Small intestine (tissue), 7 donors: ENCODE measurements around the gene TRAPPC8. TPM values are rescaled to one million over a fixed set of nuclear protein-coding genes. Genes with fewer than 3 reads are reported as not detected.
A peak's percentile ranks its signal among the peaks of the same experiment; 100 is the strongest.
"Not testable (repeated sequence)": the region's sequence is repeated elsewhere in the genome, so short reads cannot be mapped to it uniquely, and the experiment has no call there.

ENCODE experiments used
- DNase-seq, 2 donors: peaks; one replicate each; pipeline versions ENCODE4 v3.0.0 to v3.0.0-alpha.2; 2013
- FAIRE-seq: peaks from 2 replicates; lab custom pipeline; 2012; peaks lifted over from hg19 to GRCh38; lab: Jason Lieb, UNC
- H3K27ac ChIP-seq, 3 donors: one replicate each; pipeline ENCODE4 v1.5.1; 2013; ENCODE audit warnings: low read length in 2 of 3, mild to moderate bottlenecking in 2 of 3, control low read depth in 1 of 3, inconsistent platforms in 1 of 3, low read depth in 1 of 3, moderate library complexity in 1 of 3
- H3K27me3 ChIP-seq, 3 donors: one replicate each; pipeline ENCODE4 v1.6.1; 2013; ENCODE audit warnings: low read length in 3 of 3, inconsistent platforms in 1 of 3; ENCODE audit not compliant: control insufficient read depth in 3 of 3, insufficient read depth in 3 of 3
- H3K36me3 ChIP-seq, 3 donors: one replicate each; pipeline ENCODE4 v1.6.1; 2013; ENCODE audit warnings: low read length in 3 of 3, inconsistent platforms in 1 of 3, low read depth in 1 of 3, mild to moderate bottlenecking in 1 of 3, moderate library complexity in 1 of 3; ENCODE audit not compliant: control insufficient read depth in 3 of 3, insufficient read depth in 2 of 3
- H3K4me1 ChIP-seq, 3 donors: one replicate each; pipeline ENCODE4 v1.6.1; 2013; ENCODE audit warnings: low read length in 2 of 3, inconsistent platforms in 1 of 3, low read depth in 1 of 3, mild to moderate bottlenecking in 1 of 3, moderate library complexity in 1 of 3; ENCODE audit not compliant: control insufficient read depth in 3 of 3, insufficient read depth in 2 of 3
- H3K4me3 ChIP-seq, 3 donors: one replicate each; pipeline ENCODE4 v1.5.1; 2013; ENCODE audit warnings: low read length in 3 of 3, control low read depth in 1 of 3, inconsistent platforms in 1 of 3, low read depth in 1 of 3, mild to moderate bottlenecking in 1 of 3, moderate library complexity in 1 of 3
- H3K9me3 ChIP-seq, 2 donors: one replicate each; pipeline ENCODE4 v1.6.1; 2013; ENCODE audit warnings: low read depth in 1 of 2, low read length in 1 of 2; ENCODE audit not compliant: control insufficient read depth in 2 of 2, insufficient read depth in 1 of 2
- WGBS, 3 donors: extraction: QIAGEN DNeasy Blood & Tissue Kit; methylation state at CpG; one replicate each; pipeline ENCODE4 v1.1.7; 2013; 5-methylcytosine and 5-hydroxymethylcytosine counted together
- polyA plus RNA-seq, 4 donors: library from polyadenylated mRNA; stranded (reverse) in 3 of 4; unstranded in 1 of 4; fragments of 200-250 nt in 3 of 4; fragments of 120-200 nt in 1 of 4; gene quantifications; one replicate each; pipeline versions ENCODE4 v1.2.1 to v1.2.3, GENCODE V29; 2013
- donor health status: healthy with polysubstance abuse.
- donor health status: control.
- donor health status: control.
- donor health status: Bipolar disorder and iron deficiency.
- donor health status: healthy.

The TRAPPC8 gene
- polyA plus RNA-seq, 4 donors, result 18.1 to 40.7 (median 32.6) TPM

DNA sequence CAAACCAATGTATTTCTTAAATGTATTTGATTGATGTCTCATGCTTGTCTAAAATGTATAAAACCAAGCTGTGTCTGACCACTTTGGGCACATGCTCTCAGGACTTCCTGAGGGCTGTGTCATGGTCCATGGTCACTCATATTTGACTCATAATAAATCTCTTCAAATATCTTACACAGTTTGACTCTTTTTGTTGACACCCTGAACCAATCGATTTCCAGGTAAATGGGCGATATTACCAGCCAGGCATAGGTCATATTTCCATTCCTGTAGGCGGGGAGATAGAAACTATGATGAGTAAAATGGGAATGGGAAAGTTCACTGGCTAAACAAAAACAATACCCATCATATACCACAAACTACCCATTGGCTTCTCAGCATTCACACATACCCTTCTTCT is 9.3 kb upstream of the TRAPPC8 start:
- Histone ChIP-seq H3K27me3 (no peaks in the 10 kb centered on the region), H3K4me3 (no peak overlapping the region), H3K27ac (no peak overlapping the region), H3K4me1 (peaks cover 0 to 19% (median 2%) of the 10 kb centered on the region in 3 donors), H3K9me3 (no peaks in the 10 kb centered on the region), H3K36me3 (no peaks in the 10 kb centered on the region)
- no peak for FAIRE-seq
- WGBS, 3 donors, result 91 to 98% (median 95%) methylated on average over 3 of the region's 3 CpGs
- no peak for DNase-seq

- FAIRE-seq (no peak), DNase-seq (peak; percentile 28 to 59)
- H3K4me1 ChIP-seq, result peaks cover 0 to 18% (median 2%) of the 10 kb centered on the region in 3 donors
- no peaks in the 10 kb centered on the region for H3K36me3 ChIP-seq
- no peaks in the 10 kb centered on the region for H3K9me3 ChIP-seq
- WGBS, 3 donors, result 62 to 71% (median 64%) methylated on average over 3 of the region's 3 CpGs
- H3K27ac ChIP-seq, result no peak overlapping the region
- H3K4me3 ChIP-seq, result no peak overlapping the region
- no peaks in the 10 kb centered on the region for H3K27me3 ChIP-seq
These were observed 7.7 kb upstream of the TRAPPC8 start for GRCh38 chr18:31950583-31950982.

DNA sequence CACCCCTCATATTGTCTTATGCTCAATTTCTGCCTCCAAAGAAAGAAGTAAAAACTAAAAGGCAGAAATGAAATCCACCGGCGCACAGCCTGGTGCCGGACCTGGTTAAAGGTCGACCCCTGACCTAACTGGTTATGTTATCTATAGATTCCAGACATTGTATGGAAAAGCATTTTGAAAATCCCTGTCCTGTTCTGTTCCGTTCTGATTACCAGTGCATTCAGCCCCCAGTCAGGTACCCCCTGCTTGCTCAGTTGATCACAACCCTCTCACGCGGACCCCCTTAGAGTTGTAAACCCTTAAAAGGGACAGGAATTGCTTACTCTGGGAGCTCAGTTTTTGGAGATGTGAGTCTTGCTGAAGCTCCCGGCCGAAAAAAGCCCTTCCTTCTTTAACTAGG is 5.4 kb upstream of the TRAPPC8 start:
- DNase-seq, FAIRE-seq, H3K4me3 ChIP-seq, H3K9me3 ChIP-seq, H3K36me3 ChIP-seq, H3K27me3 ChIP-seq: not testable (repeated sequence)
- H3K4me1 ChIP-seq, result peaks cover 0 to 18% (median 0%) of the 10 kb centered on the region in 3 donors
- peak overlapping the region in 1 of 3 donors; percentile 45 for H3K27ac ChIP-seq
- WGBS, 3 donors, result 82 to 89% (median 89%) methylated on average over 9 of the region's 9 CpGs

GRCh38 chr18:31946305-31947046 is 3.5 kb upstream of the TRAPPC8 start:
- DNase-seq (no peak), FAIRE-seq (no peak)
- H3K4me1 ChIP-seq, result peaks cover 0 to 18% (median under 1%) of the 10 kb centered on the region in 3 donors
- H3K9me3 ChIP-seq, result no peaks in the 10 kb centered on the region
- no peak overlapping the region for H3K27ac ChIP-seq
- 94 to 99% (median 95%) methylated on average over 8 of the region's 8 CpGs for WGBS, 3 donors
- no peaks in the 10 kb centered on the region for H3K36me3 ChIP-seq
- H3K4me3 ChIP-seq, result no peak overlapping the region
- H3K27me3 ChIP-seq, result no peaks in the 10 kb centered on the region

GRCh38 chr18:31943878-31944816 is 1.2 kb upstream of the TRAPPC8 start:
- H3K4me1 ChIP-seq, result peaks cover 0 to 26% (median 4%) of the 10 kb centered on the region in 3 donors
- H3K27ac ChIP-seq, result peak overlapping the region; percentile 63 to 90 (median 85)
- 8 to 12% (median 11%) methylated on average over 15 of the region's 15 CpGs for WGBS, 3 donors
- FAIRE-seq (no peak), DNase-seq (peak; percentile 22 to 39)
- H3K27me3 ChIP-seq, result no peaks in the 10 kb centered on the region
- H3K4me3 ChIP-seq, result peak overlapping the region; percentile 26 to 75 (median 62)
- H3K9me3 ChIP-seq, result no peaks in the 10 kb centered on the region
- peaks cover 0 to 11% (median 2%) of the 10 kb centered on the region in 3 donors for H3K36me3 ChIP-seq

GRCh38 chr18:31942291-31942998 is 483 bp downstream of the TRAPPC8 start:
- no peak for FAIRE-seq
- peak in 1 of 2 donors; percentile 39 for DNase-seq
- H3K27ac ChIP-seq, result peak overlapping the region; percentile 92 to 99 (median 95)

GRCh38 chr18:31941010-31941809 is 1.7 kb downstream of the TRAPPC8 start:
- Histone ChIP-seq H3K9me3 (no peaks in the 10 kb centered on the region), H3K27ac (peak overlapping the region in 2 of 3 donors; percentile 4 to 95), H3K36me3 (peaks cover 0 to 21% (median 2%) of the 10 kb centered on the region in 3 donors), H3K4me1 (peaks cover 0 to 15% (median 4%) of the 10 kb centered on the region in 3 donors), H3K27me3 (no peaks in the 10 kb centered on the region), H3K4me3 (peak overlapping the region in 2 of 3 donors; percentile 75 to 95)
- DNase-seq (peak in 1 of 2 donors; percentile 20), FAIRE-seq (no peak)
- WGBS, 3 donors, result 79 to 85% (median 81%) methylated on average over 24 of the region's 24 CpGs

More at GRCh38 chr18:31942291-31942998, 483 bp downstream of the TRAPPC8 start:
- Histone ChIP-seq H3K4me1 (peaks cover 0 to 15% (median 4%) of the 10 kb centered on the region in 3 donors), H3K36me3 (peaks cover 0 to 14% (median 2%) of the 10 kb centered on the region in 3 donors), H3K4me3 (peak overlapping the region; percentile 72 to 95 (median 75)), H3K9me3 (no peaks in the 10 kb centered on the region), H3K27me3 (no peaks in the 10 kb centered on the region)
- WGBS, 3 donors, result 0 to 1% (median 0%) methylated on average over 59 to 64 of the region's 64 CpGs
